H1 (cell line): Measurements from ENCODE around the gene CPLX1. TPM values are rescaled to one million over a fixed set of nuclear protein-coding genes. Genes with fewer than 3 reads are reported as not detected.
A peak's percentile ranks its signal among the peaks of the same experiment; 100 is the strongest.

ENCODE experiments used
- CTCF ChIA-PET: fragments of 300-600 bp; sonication (Branson Sonifier 250); formaldehyde crosslinking; loops from one replicate; lab custom pipeline; 2021; ENCODE audit not compliant: partially characterized antibody; lab: Charles Lee
- POLR2A ChIA-PET: fragments of 300-600 bp; sonication (Branson Sonifier 250); formaldehyde crosslinking; loops from one replicate; lab custom pipeline; 2021; ENCODE audit warnings: inconsistent platforms; ENCODE audit not compliant: partially characterized antibody; lab: Charles Lee
- DNase-seq, 2 experiments: peaks; one replicate each; pipeline versions ENCODE4 v3.0.0 to v3.0.0-alpha.2; 2010 to 2022; ENCODE audit warnings: low spot score in 2 of 2, low read depth in 1 of 2, mixed read lengths in 1 of 2
- FAIRE-seq: peaks from 2 replicates; lab custom pipeline; 2011; peaks lifted over from hg19 to GRCh38; lab: Jason Lieb, UNC
- H2AFZ ChIP-seq: 2 replicates; pipeline ENCODE4 v1.8.1; 2012; ENCODE audit warnings: low read length, inconsistent platforms
- H2AK5ac ChIP-seq: 2 replicates; pipeline ENCODE4 v1.6.1; 2013; ENCODE audit warnings: low read depth, low read length
- H2BK120ac ChIP-seq: replicated peaks from 2 replicates; pipeline ENCODE3; 2013; ENCODE audit warnings: low read depth, low read length, inconsistent platforms
- H2BK12ac ChIP-seq: 2 replicates; pipeline ENCODE4 v1.6.1; 2013; ENCODE audit warnings: low read depth, low read length
- H2BK15ac ChIP-seq: 2 replicates; pipeline ENCODE4 v1.6.1; 2013; ENCODE audit warnings: low read length
- H2BK20ac ChIP-seq: 2 replicates; pipeline ENCODE4 v1.6.1; 2013; ENCODE audit warnings: low read length
- H2BK5ac ChIP-seq: 2 replicates; pipeline ENCODE4 v1.6.1; 2013; ENCODE audit warnings: low read depth, low read length
- H3K14ac ChIP-seq: 2 replicates; pipeline ENCODE4 v1.6.1; 2013; ENCODE audit warnings: inconsistent platforms; ENCODE audit not compliant: insufficient read length
- H3K18ac ChIP-seq: 2 replicates; pipeline ENCODE4 v1.6.1; 2013; ENCODE audit warnings: low read length; ENCODE audit errors: extremely low read depth
- H3K23ac ChIP-seq: 2 replicates; pipeline ENCODE4 v1.6.1; 2013; ENCODE audit warnings: inconsistent platforms; ENCODE audit not compliant: insufficient read length
- H3K23me2 ChIP-seq: 2 replicates; pipeline ENCODE4 v1.6.1; 2013; ENCODE audit warnings: low read depth, low read length
- H3K27ac ChIP-seq: 2 replicates; pipeline ENCODE4 v1.6.1; 2011; ENCODE audit warnings: low read depth, low read length, inconsistent platforms
- H3K27me3 ChIP-seq, 4 experiments: replicated peaks in 1 of 4; 1 replicate in 1 of 4; 2 replicates in 3 of 4; pipeline versions ENCODE4 v1.6.1 to v1.8.1; 2011 to 2013; ENCODE audit warnings: low read length in 3 of 4, mild to moderate bottlenecking in 3 of 4, inconsistent platforms in 2 of 4, mixed read lengths in 2 of 4, moderate library complexity in 1 of 4; ENCODE audit not compliant: control insufficient read depth in 3 of 4, insufficient read depth in 3 of 4; ENCODE audit errors: extremely low read depth in 1 of 4
- H3K36me3 ChIP-seq, 4 experiments: 2 replicates each; pipeline versions ENCODE4 v1.6.1 to v1.8.1; 2011 to 2013; ENCODE audit warnings: mild to moderate bottlenecking in 4 of 4, low read length in 3 of 4, moderate library complexity in 2 of 4, control low read depth in 1 of 4, inconsistent platforms in 1 of 4; ENCODE audit not compliant: insufficient read depth in 4 of 4, control insufficient read depth in 2 of 4
- H3K4ac ChIP-seq: replicated peaks from 2 replicates; pipeline ENCODE3; 2013; ENCODE audit warnings: low read length, low read depth, mixed read lengths, inconsistent platforms; ENCODE audit not compliant: insufficient read length
- H3K4me1 ChIP-seq, 4 experiments: replicated peaks in 1 of 4; 1 replicate in 1 of 4; 2 replicates in 3 of 4; pipeline versions ENCODE4 v1.6.1 to v1.8.1; 2011 to 2013; ENCODE audit warnings: low read length in 3 of 4, inconsistent platforms in 2 of 4, mixed read lengths in 1 of 4; ENCODE audit not compliant: insufficient read depth in 4 of 4, control insufficient read depth in 3 of 4
- H3K4me2 ChIP-seq, 2 experiments: 2 replicates each; pipeline versions ENCODE4 v1.6.1 to v1.8.1; 2011 to 2013; ENCODE audit warnings: low read depth in 2 of 2, low read length in 2 of 2, control low read depth in 1 of 2, inconsistent platforms in 1 of 2, mild to moderate bottlenecking in 1 of 2; ENCODE audit not compliant: insufficient read depth in 1 of 2
- H3K4me3 ChIP-seq, 4 experiments: fragments of 200-600, 300-600 bp in 1 of 4; sonication (generic), shearing (Covaris generic), sonication (Bioruptor Twin) in 1 of 4; 2 replicates each; pipeline versions ENCODE4 v1.5.1 to v1.8.1; 2011 to 2016; ENCODE audit warnings: low read length in 4 of 4, low read depth in 3 of 4, control low read depth in 2 of 4, inconsistent platforms in 2 of 4, mild to moderate bottlenecking in 2 of 4, mixed read lengths in 1 of 4, moderate library complexity in 1 of 4; ENCODE audit not compliant: insufficient read depth in 2 of 4; ENCODE audit errors: extremely low read depth in 1 of 4
- H3K56ac ChIP-seq: replicated peaks from 2 replicates; pipeline ENCODE3; 2013; ENCODE audit warnings: low read depth, mild to moderate bottlenecking, mixed read lengths, low read length, inconsistent platforms; ENCODE audit not compliant: insufficient read length
- H3K79me1 ChIP-seq: 2 replicates; pipeline ENCODE4 v1.6.1; 2013; ENCODE audit warnings: low read depth, low read length, control low read depth
- H3K79me2 ChIP-seq, 2 experiments: 2 replicates each; pipeline versions ENCODE4 v1.6.1 to v1.8.1; 2012 to 2013; ENCODE audit warnings: low read length in 2 of 2, mild to moderate bottlenecking in 2 of 2, inconsistent platforms in 1 of 2; ENCODE audit not compliant: insufficient read depth in 2 of 2, control insufficient read depth in 1 of 2
- H3K9ac ChIP-seq, 4 experiments: replicated peaks in 1 of 4; 1 replicate in 1 of 4; 2 replicates in 3 of 4; pipeline versions ENCODE4 v1.6.1 to v1.8.1; 2011 to 2013; ENCODE audit warnings: low read depth in 3 of 4, low read length in 3 of 4, control low read depth in 2 of 4, mild to moderate bottlenecking in 2 of 4, moderate library complexity in 2 of 4, inconsistent platforms in 1 of 4; ENCODE audit errors: extremely low read depth in 1 of 4
- H3K9me3 ChIP-seq, 2 experiments: 2 replicates each; pipeline versions ENCODE4 v1.6.1 to v1.8.1; 2012 to 2013; ENCODE audit warnings: mild to moderate bottlenecking in 2 of 2, moderate library complexity in 2 of 2, control low read depth in 1 of 2, inconsistent platforms in 1 of 2, low read depth in 1 of 2, low read length in 1 of 2, mixed read lengths in 1 of 2; ENCODE audit not compliant: insufficient read depth in 2 of 2
- H4K20me1 ChIP-seq, 2 experiments: replicated peaks in 1 of 2; 2 replicates each; pipeline versions ENCODE3 to v1.8.1; 2011 to 2013; ENCODE audit warnings: inconsistent platforms in 2 of 2, low read length in 2 of 2, mild to moderate bottlenecking in 1 of 2; ENCODE audit not compliant: insufficient read depth in 2 of 2, control insufficient read depth in 1 of 2
- H4K5ac ChIP-seq: 2 replicates; pipeline ENCODE4 v1.6.1; 2013; ENCODE audit warnings: low read length, low read depth, mixed read lengths, inconsistent platforms; ENCODE audit not compliant: insufficient read length
- H4K8ac ChIP-seq: 2 replicates; pipeline ENCODE4 v1.8.0; 2013; ENCODE audit warnings: mild to moderate bottlenecking, moderate library complexity, low read length, inconsistent platforms; ENCODE audit not compliant: insufficient read depth; ENCODE audit errors: extremely low read depth
- H4K91ac ChIP-seq: replicated peaks from 2 replicates; pipeline ENCODE3; 2013; ENCODE audit warnings: low read length, mixed read lengths, inconsistent platforms; ENCODE audit not compliant: insufficient read length
- BCL11A ChIP-seq, 2 experiments: IDR thresholded peaks; one replicate each; pipeline ENCODE4 v1.6.1; 2011; ENCODE audit warnings: low read depth in 2 of 2, low read length in 2 of 2, mild to moderate bottlenecking in 2 of 2
- CTBP2 ChIP-seq: IDR thresholded peaks from 2 replicates; pipeline ENCODE4 v1.7.0; 2011; ENCODE audit warnings: borderline replicate concordance, mild to moderate bottlenecking, moderate library complexity, mixed read lengths, low read length; ENCODE audit not compliant: insufficient read depth, insufficient read length
- RAD21 ChIP-seq, 2 experiments: IDR thresholded peaks in 1 of 2; conservative IDR thresholded peaks in 1 of 2; 2 replicates each; pipeline ENCODE4 v1.6.1; 2011; ENCODE audit warnings: low read depth in 2 of 2, low read length in 2 of 2, improper control_type of control experiment in 1 of 2, inconsistent platforms in 1 of 2, mild to moderate bottlenecking in 1 of 2, moderate library complexity in 1 of 2
- WGBS, 2 experiments: shearing (Covaris generic) in 1 of 2; methylation state at CpG; one replicate each; pipeline versions ENCODE4 v1.1.6 to v1.1.7; 2013 to 2015; ENCODE audit warnings: low lambda C conversion rate in 2 of 2, mixed read lengths in 2 of 2, inconsistent platforms in 1 of 2, low coverage in 1 of 2, missing lambda C conversion rate in 1 of 2; ENCODE audit not compliant: insufficient replicate concordance in 2 of 2, insufficient coverage in 1 of 2, insufficient read length in 1 of 2; ENCODE audit errors: extremely low coverage in 1 of 2, missing lambda C conversion rate in 1 of 2; 5-methylcytosine and 5-hydroxymethylcytosine counted together
- polyA plus RNA-seq, 7 experiments: library from polyadenylated mRNA; depleted of rRNA in 3 of 7; stranded (reverse) in 5 of 7; unstranded in 2 of 7; fragments of >200 nt in 5 of 7; fragments of 200-250 nt in 2 of 7; gene quantifications; 1 replicate in 5 of 7; 2 replicates in 1 of 7; 4 replicates in 1 of 7; pipeline versions ENCODE4 v1.2.1 to v1.2.3, GENCODE V29; 2011 to 2013; ENCODE audit warnings: missing spikeins in 2 of 7, mixed read lengths in 2 of 7
- total RNA-seq: library from RNA; stranded (reverse); fragmentation: NEBNext Ultra II Directional; extraction: Animal tissue kit (Norgen Biotek cat#: 25700); gene quantifications from 2 replicates; pipeline ENCODE4 v1.2.1, GENCODE V29; 2021
- TF ChIP-seq, protein P1 (sequence below), 3 experiments: IDR thresholded peaks; 1 replicate in 2 of 3; 2 replicates in 1 of 3; pipeline versions ENCODE4 v1.5.1 to v1.6.1; 2011; ENCODE audit warnings: low read length in 3 of 3, mild to moderate bottlenecking in 3 of 3, inconsistent platforms in 2 of 3, low read depth in 1 of 3, moderate library complexity in 1 of 3; ENCODE audit not compliant: insufficient read depth in 1 of 3; ENCODE audit errors: control extremely low read depth in 1 of 3
- TF ChIP-seq, protein P2 (sequence below): IDR thresholded peaks from 2 replicates; pipeline ENCODE4 v1.6.1; 2012; ENCODE audit warnings: inconsistent platforms

The CPLX1 gene
- total and polyA plus RNA-seq, 2 of the 8 experiments (the other 6 are each of a cell fraction or from before 2014, with no cell fraction given) = 0.32 to 0.56 TPM

DNA sequence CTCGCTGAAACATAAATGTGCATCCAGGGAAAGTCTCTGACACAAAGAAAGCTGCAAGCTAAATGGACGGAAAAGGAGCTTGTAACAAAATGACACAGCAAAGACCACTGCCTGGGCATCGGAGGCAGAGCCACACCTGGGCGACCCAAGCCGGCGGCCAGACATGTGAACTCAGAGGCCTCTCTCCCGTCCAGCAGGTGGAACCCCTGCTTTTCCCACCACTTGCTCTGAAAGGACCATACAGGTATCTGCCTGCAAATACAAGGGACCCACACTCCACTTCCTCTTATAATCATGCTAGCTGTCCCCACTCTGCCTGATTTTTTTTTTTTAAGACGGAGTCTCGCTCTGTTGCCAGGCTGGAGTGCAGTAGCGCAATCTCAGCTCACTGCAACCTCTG, 12.0 kb downstream of the CPLX1 start:
- Histone ChIP-seq H2BK120ac (no peak overlapping the region), H3K9me3 (no peaks in the 10 kb centered on the region; a peak in 1 of 4 replicates), H4K8ac (no peak overlapping the region), H3K4me3 (no peak overlapping the region), H3K4me2 (no peak overlapping the region), H3K36me3 (no peaks in the 10 kb centered on the region), H3K4me1 (no peaks in the 10 kb centered on the region), H2BK15ac (no peak overlapping the region), H2AFZ (no peak overlapping the region), H3K14ac (no peak overlapping the region), H3K4ac (no peak overlapping the region), H3K79me1 (no peaks in the 10 kb centered on the region; the same call in 1 of the 2 replicates), H3K18ac (no peak overlapping the region), H3K27me3 (peaks cover 7 to 79% (median 46%) of the 10 kb centered on the region in 4 experiments), H3K23ac (no peak overlapping the region), H2BK20ac (no peak overlapping the region), H4K91ac (no peak overlapping the region), H3K79me2 (no peaks in the 10 kb centered on the region), H3K9ac (no peak overlapping the region), H4K5ac (no peak overlapping the region), H3K23me2 (no peaks in the 10 kb centered on the region), H2BK12ac (no peak overlapping the region), H4K20me1 (peaks cover 0 to 2% of the 10 kb centered on the region in 2 experiments), H2AK5ac (no peak overlapping the region), H2BK5ac (no peak overlapping the region), H3K27ac (no peak overlapping the region), H3K56ac (no peak overlapping the region)
- WGBS, 2 experiments = 68% methylated on average over 10 of the region's 10 CpGs; no CpG with 5 or more reads in 1 of the 2 experiments
- CTCF ChIA-PET = interaction anchor here (0.6 to 3.6 kb wide), 14 partner anchors 10 to 837 kb away, joined by 3 to 13 read pairs (median 3); no protein-coding TSS in a partner anchor
- DNase-seq = peak in 1 of 2 experiments; percentile 47
- TF ChIP-seq BCL11A (IDR thresholded peaks at IDR 0.05; ENCODE audit: low read depth in 2 of 2, low read length in 2 of 2) = no peak
- TF ChIP-seq CTBP2 = no peak
- TF ChIP-seq RAD21 (IDR thresholded peaks at IDR 0.05 in 1 of 2, conservative IDR thresholded peaks at IDR 0.05 in 1 of 2; ENCODE audit: low read depth in 2 of 2, low read length in 2 of 2) = peak; percentile 65 to 72
- TF ChIP-seq, protein P1, sequence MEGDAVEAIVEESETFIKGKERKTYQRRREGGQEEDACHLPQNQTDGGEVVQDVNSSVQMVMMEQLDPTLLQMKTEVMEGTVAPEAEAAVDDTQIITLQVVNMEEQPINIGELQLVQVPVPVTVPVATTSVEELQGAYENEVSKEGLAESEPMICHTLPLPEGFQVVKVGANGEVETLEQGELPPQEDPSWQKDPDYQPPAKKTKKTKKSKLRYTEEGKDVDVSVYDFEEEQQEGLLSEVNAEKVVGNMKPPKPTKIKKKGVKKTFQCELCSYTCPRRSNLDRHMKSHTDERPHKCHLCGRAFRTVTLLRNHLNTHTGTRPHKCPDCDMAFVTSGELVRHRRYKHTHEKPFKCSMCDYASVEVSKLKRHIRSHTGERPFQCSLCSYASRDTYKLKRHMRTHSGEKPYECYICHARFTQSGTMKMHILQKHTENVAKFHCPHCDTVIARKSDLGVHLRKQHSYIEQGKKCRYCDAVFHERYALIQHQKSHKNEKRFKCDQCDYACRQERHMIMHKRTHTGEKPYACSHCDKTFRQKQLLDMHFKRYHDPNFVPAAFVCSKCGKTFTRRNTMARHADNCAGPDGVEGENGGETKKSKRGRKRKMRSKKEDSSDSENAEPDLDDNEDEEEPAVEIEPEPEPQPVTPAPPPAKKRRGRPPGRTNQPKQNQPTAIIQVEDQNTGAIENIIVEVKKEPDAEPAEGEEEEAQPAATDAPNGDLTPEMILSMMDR (IDR thresholded peaks at IDR 0.05; ENCODE audit: control extremely low read depth in 1 of 3, insufficient read depth in 1 of 3, low read depth in 1 of 3, low read length in 3 of 3) = peak in 2 of 3 experiments; percentile 42 to 47; a peak in 3 of 4 replicates
- TF ChIP-seq, protein P2, sequence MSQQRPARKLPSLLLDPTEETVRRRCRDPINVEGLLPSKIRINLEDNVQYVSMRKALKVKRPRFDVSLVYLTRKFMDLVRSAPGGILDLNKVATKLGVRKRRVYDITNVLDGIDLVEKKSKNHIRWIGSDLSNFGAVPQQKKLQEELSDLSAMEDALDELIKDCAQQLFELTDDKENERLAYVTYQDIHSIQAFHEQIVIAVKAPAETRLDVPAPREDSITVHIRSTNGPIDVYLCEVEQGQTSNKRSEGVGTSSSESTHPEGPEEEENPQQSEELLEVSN = peak; percentile 44; the same call in 1 of the 2 replicates
- FAIRE-seq = no peak
- POLR2A ChIA-PET = interaction anchor here (1.2 kb wide), 1 partner anchor 9 kb away, joined by 3 read pairs; no protein-coding TSS in a partner anchor
